ENCODE measurements around the gene OTUB2.

Gene OTUB2

DNA sequence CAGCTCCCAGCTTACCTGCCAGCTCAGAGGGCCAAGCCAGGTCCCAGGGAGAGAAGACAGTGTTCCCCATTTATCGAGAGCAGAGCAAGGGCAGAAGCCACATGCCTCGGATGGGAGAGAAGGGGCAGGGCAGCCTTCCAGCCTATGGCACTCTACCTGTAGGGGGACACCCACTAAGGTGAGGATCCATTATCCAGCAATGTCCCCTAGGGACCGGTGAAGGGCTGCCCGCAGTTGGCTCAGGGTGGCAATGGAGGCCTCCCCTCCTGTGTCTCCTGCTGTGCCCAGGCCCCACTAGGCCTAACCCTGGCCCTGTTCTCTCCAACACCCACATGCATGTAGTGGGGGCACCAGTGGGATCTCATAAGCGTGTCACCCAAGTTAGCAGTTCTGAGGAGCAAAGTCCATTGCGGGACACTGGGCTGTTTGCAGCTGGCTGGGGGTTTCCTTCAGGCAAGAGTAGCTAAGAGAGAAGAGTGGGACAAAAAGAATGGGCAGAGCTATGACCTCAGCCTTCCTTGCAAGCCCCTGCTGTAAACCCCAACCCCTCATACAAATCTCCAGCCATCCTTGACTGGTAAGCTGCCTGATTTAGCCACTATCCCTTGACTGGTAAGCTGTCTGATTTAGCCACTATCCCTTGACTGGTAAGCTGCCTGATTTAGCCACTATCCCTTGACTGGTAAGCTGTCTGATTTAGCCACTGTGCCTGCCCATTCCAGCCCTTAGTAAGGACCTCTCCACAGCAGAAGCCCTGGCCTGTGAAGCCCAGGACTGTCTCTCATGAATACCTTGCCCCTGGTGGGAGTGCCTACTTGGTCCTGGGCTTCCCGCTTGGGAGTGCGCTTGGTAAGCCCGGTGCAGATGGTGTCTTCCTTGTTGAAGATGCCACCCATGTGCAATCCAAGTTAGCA lies 44.6 kb upstream of the OTUB2 start:
- DNase-seq (ENCODE audit: low spot score): no peak
- TF ChIP-seq, protein P1, sequence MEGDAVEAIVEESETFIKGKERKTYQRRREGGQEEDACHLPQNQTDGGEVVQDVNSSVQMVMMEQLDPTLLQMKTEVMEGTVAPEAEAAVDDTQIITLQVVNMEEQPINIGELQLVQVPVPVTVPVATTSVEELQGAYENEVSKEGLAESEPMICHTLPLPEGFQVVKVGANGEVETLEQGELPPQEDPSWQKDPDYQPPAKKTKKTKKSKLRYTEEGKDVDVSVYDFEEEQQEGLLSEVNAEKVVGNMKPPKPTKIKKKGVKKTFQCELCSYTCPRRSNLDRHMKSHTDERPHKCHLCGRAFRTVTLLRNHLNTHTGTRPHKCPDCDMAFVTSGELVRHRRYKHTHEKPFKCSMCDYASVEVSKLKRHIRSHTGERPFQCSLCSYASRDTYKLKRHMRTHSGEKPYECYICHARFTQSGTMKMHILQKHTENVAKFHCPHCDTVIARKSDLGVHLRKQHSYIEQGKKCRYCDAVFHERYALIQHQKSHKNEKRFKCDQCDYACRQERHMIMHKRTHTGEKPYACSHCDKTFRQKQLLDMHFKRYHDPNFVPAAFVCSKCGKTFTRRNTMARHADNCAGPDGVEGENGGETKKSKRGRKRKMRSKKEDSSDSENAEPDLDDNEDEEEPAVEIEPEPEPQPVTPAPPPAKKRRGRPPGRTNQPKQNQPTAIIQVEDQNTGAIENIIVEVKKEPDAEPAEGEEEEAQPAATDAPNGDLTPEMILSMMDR (IDR thresholded peaks at IDR 0.05; ENCODE audit: extremely low read depth, missing control alignments): no peak

DNA sequence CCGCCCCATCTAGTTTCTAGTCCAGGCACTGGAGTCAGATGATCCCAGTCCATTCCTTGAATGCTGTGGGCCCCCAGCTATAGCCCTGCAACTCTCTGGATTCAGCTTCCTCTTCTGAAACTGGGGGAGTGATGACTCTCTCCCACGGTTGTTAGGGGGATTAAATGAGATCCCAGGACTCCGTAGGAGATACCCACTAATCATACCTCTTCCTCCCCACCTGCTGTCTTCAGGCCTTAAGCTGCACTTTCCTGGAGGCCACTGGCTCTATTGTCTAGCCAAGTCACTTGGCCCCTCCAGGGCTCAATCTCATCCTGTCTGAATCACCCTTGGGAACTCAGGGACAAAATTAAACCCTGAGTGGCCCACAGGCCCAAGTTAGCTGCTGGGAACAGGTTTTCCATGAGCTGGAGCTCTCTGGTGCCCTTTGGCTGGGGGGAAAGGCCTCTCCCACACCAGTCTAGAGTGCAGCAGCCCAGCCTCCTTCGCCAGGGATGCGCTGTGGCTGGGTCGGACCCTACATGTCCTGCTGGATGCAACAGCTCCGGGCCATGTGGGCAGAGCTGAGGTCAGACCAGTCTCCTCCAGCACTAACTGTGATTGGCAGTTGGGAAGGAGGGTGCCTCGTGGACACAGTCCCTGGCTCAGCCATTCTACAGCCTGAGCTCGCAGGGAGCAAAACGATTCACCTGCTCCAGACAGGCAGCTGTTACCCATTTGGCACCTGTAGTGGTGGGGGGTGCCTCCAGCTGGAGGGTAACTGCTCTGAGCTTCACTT lies 43.7 kb upstream of the OTUB2 start:
- TF ChIP-seq, protein P1 (IDR thresholded peaks at IDR 0.05; ENCODE audit: extremely low read depth, missing control alignments): no peak
- no peak for DNase-seq (ENCODE audit: low spot score)

DNA sequence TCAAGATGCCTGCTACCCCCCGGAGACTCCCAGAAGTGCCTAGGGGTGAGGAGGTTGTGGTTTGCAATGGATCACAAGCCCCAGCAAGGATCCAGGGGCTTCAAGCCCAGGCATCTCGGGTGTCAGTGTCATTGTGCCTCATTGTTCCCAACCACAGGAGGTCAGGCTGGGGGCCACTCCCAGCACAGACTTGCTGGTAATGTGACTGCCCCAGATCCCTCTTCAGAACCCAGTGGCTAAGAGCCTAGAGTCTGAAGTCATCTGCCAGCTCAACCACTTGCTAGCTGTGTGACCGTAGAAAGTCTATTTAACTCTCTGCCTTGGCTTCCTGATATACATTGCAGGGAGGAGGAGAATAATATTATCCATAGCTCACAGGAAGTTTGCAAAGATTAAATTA lies 42.1 kb upstream of the OTUB2 start:
- TF ChIP-seq, protein P1 (IDR thresholded peaks at IDR 0.05; ENCODE audit: extremely low read depth, missing control alignments): no peak
- no peak for DNase-seq (ENCODE audit: low spot score)

DNA sequence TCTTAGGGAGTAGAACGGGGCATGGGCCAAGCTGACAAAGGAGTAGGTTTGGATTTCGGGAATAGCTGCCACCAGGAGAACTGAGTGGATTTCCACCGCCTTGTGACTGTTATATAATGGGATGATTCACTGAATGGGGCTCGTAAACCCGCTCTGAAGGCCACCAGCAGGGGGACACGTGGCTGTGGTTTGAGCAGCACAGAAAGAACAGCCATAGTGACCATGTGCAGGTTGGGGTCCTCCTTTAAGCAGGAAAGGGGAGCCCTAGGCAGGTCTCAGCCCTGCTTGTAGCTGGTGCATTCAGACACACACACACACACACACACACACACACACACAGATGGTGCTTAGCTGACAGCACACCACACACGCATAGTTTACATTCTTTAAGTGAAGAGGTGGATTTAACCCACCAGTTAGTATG lies 41.1 kb upstream of the OTUB2 start:
- TF ChIP-seq, protein P1 (IDR thresholded peaks at IDR 0.05; ENCODE audit: extremely low read depth, missing control alignments): peak; percentile 18
- DNase-seq (ENCODE audit: low spot score): no peak

DNA sequence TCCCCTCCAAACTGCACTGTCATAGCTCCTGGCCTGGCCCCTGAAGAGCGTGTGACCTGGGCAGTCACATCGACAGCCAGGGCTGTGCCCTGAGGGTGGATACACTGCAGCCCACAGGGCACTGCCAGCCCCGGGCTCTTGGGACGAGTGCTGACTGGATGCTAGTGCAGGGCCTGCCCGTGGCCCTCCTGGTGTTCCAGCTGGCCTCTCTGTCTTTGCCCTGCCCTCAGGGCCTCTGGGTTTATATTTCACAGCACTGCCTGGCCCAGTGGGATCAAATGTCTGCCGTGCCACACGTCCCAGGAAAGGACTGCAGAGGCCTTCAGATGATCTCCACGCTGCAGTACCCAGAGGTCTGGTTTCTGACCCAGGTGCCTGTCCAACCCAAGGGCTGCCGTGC lies 39.2 kb upstream of the OTUB2 start:
- TF ChIP-seq, protein P1 (IDR thresholded peaks at IDR 0.05; ENCODE audit: extremely low read depth, missing control alignments): no peak

DNA sequence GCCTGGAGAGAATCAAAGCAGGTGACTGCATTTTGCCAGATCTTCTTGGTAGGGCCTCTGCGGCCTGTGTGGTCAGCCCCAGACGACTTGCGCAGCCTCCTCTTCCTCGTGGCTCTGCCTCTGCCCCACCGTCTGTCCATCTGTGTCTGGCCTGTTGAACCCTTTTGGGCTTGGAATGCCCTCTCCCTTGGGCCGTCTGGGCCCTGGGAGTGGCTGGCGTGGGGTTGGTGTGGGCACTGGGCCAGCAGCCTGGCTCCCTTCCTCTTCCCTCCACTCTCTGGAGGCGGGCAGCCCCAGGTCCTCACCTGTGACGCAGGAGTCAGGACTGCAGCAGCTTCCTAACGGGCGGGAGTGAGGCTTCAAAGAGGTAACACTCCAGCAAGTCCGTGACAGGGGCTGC lies 38.8 kb upstream of the OTUB2 start:
- no peak for DNase-seq (ENCODE audit: low spot score)
- TF ChIP-seq, protein P1 (IDR thresholded peaks at IDR 0.05; ENCODE audit: extremely low read depth, missing control alignments): no peak

More for the DNA sequence above, 39.2 kb upstream of the OTUB2 start:
- DNase-seq (ENCODE audit: low spot score): no peak
